HUDEP-2 (cell line): ENCODE data around the gene TAOK3.
"Not testable (repeated sequence)": the region's sequence is repeated elsewhere in the genome, so short reads cannot be mapped to it uniquely, and the experiment has no call there.

ENCODE experiments used
- DNase-seq, 76 experiments: peaks; one replicate each; lab custom pipeline; 2025; ENCODE audit not compliant: unreplicated experiment in 76 of 76; lab: John Stamatoyannopoulos, UW

Gene TAOK3

DNA sequence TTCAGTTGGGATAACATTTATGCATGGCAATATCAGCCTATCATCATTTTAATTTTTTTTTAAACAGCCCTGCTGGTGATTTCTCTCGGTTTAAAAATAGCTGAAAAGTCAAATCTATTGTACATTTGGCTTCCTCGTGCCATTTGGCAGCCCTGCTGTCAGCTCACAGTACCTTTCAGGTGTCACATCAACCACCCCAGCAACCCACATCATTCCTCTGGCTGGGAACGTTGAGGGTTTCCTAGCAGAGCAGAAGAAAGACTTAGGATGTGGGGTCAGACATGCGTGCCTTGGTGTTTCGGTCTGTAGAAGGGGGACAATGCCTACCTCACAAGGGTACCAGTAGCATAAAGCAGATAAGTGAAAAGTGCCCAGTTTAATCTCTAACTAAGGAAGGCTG, 221.0 kb downstream of the TAOK3 start:
- DNase-seq = no peak

DNA sequence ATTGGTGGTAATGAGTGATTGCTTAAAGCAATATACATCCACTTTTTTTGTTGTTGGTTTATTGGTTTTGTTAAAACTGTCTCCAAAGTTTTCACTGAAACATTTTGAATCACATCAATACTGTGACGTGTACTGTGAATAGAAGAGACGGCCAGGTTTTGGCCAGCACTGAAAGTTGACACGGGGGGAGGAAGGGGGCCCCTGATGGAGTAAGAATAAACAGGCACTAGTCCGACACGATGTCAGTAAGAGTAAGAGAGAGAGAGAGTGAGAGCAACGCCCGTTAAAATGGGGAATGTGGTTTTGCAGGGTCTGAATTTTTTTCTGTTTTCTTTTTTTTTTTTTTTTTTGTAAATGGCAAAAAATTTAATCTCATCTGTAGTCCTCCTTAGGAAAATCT, 222.1 kb downstream of the TAOK3 start:
- DNase-seq = no peak

DNA sequence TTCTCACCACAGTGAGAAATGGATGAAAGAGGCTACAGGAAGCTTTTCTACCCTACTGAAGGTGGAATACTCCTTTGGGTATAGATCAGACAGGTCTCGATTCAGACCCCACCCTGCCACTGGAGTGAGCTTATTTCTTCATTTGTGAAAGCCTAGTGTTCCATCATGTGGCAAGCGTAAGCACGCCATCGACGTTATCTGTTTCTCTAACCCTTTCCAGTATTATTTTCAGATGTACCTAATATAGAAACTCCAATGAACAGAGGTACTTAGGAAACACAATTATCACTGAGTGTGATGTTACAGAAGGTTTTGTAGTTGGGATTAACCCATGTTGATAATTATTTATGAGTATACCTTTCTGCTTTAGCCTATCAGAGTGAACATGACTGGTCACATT, 224.4 kb downstream of the TAOK3 start:
- DNase-seq = no peak

DNA sequence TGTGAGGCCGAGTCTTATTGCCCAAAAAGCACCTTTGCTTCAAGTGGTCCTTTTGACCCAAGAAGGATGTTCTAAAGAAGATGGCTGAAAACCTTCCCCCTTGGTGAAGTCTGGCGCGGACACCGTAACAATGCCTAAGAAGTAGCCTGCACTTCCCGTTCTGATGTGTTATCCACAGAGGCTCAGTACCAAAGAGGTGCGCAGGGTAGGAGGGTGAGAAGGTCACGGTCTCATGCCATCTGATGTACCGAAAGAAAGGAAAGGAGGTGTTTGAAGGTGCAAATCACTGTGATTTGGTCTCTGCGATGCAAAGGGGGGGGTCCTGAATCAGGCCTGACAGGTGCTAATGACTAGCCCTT, 226.9 kb downstream of the TAOK3 start:
- no peak for DNase-seq

DNA sequence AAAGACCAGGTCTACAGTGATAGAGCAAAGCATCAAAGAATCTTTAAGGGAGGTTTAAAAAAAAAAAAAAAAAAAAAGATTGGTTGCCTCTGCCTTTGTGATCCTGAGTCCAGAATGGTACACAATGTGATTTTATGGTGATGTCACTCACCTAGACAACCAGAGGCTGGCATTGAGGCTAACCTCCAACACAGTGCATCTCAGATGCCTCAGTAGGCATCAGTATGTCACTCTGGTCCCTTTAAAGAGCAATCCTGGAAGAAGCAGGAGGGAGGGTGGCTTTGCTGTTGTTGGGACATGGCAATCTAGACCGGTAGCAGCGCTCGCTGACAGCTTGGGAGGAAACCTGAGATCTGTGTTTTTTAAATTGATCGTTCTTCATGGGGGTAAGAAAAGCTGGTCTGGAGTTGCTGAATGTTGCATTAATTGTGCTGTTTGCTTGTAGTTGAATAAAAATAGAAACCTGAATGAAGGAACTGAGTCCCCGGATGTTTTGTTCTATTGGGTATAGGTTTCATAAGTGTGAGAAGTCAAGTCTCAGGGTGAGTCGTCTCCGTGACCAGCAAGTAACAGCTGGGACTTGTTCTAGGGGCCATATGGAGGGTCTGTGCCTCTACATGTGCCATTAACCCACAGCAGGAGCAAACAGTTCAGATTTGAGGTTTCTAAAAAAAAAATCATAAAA, 227.5 kb downstream of the TAOK3 start:
- DNase-seq = no peak

DNA sequence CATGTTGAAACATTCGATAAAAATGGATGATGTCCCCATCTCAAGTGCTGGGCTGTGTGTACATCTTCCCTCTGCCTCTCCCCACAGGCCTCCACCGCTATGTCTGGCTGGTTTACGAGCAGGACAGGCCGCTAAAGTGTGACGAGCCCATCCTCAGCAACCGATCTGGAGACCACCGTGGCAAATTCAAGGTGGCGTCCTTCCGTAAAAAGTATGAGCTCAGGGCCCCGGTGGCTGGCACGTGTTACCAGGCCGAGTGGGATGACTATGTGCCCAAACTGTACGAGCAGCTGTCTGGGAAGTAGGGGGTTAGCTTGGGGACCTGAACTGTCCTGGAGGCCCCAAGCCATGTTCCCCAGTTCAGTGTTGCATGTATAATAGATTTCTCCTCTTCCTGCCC, 228.2 kb downstream of the TAOK3 start:
- DNase-seq = no peak

DNA sequence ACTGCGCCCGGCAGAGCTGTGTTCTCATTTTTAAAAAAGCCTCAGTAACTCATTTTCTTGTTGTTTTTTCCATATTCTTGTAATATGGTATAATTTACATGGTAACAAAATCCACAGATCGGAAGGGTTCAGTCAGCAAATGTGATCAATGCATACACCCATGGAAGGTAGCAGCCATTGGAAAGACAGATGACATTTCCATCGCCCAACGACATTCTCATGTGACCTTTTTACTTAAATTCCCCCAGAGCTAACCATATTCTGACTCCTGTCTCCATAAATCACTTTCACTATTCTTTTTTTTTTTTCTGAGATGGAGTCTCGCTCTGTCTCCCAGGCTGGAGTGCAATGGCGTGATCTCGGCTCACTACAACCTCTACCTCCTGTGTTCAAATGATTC, 231.9 kb downstream of the TAOK3 start:
- DNase-seq = no peak

DNA sequence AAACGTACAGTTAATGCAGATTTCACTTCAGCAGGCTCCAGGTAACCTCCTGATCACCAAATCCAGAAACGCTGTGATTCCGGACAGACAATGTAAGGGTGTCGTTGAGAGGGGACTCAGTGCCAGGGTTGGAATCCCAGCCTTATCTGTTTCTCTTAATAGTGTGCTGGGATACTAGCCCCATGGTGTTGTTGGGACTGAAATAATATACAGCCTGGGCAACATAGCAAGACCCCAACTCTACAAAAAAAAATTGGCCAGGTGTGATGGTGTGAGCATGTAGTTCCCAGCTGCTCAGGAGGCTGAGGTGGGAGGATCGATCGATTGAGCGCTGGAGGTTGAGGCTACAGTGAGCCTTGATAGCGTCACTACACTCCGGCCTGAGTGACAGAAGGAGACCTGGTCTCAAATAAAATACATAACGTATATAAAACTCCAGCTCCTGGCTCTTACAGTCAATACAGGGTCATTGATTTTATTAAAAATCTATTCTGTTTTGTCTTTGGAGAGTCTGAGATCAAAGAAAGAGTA, 235.5 kb downstream of the TAOK3 start:
- no peak for DNase-seq

DNA sequence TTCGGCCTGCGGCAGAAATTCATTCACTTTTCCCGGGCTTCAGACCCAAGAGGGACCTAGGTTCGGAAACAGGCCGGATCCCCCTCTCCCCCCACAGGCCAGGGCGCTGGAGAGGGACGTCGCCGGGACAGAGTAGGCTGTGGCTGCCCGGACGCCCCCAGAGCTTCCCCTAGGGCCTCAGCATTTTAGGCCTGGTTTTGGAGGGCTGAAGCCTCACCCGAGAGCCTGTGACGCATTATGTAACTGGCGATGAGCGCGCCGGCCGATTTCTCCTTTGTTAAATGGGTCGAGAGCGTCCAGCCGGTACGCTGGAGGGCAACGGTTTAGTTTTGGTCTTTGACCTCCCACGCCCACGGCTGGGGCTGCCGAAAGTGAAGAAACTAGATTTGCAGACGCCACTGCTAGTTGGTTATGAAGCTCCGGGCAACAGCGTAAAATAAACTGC, 236.1 kb downstream of the TAOK3 start:
- peak in 31 of 76 experiments; percentile 2 to 44 (median 18) for DNase-seq

DNA sequence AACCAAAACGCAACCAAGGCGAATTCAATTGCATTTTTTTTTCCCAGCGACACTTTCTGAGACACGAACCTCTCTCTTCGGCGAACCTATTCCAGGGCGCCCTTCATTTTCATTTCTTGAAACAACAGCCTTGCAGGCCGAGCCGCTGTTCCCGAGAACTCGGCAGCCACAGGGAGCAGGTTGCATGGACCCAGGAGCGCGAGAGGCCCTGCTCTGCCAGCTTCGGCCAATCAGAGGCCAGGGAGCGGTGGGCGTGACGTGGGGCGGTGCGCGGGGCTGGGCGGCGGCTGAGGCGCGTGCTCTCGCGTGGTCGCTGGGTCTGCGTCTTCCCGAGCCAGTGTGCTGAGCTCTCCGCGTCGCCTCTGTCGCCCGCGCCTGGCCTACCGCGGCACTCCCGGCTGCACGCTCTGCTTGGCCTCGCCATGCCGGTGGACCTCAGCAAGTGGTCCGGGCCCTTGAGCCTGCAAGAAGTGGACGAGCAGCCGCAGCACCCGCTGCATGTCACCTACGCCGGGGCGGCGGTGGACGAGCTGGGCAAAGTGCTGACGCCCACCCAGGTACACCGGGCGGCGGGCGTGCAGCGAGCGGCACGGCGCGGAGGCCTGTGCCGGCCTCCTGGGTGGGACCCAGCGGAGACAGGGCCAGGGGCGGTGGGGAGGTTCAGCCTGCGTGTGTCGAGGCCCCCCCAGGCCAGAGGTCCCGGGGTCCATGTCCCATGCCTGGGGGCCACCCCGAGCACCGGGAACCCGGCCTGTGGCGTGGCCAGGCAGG, 236.7 kb downstream of the TAOK3 start, which contains the start of gene PEBP1:
PEBP1 (plus strand) TSS at position 337 of the 771 bp plus-strand sequence; CDS start at position 423, 86 bp downstream.
- peak in 75 of 76 experiments; percentile 23 to 92 (median 81) for DNase-seq

DNA sequence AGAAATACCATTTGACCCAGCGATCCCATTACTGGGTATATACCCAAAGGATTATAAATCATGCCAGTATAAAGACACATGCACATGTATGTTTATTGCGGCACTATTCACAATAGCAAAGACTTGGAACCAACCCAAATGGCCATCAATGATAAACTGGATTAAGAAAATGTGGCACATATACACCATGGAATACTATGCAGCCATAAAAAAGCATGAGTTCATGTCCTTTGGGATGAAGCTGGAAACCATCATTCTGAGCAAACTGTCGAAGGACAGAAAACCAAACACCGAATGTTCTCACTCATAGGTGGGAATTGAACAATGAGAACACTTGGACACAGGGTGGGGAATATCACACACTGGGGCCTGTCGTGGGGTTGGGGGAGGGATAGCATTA, 243.3 kb downstream of the TAOK3 start:
- DNase-seq = not testable (repeated sequence)

DNA sequence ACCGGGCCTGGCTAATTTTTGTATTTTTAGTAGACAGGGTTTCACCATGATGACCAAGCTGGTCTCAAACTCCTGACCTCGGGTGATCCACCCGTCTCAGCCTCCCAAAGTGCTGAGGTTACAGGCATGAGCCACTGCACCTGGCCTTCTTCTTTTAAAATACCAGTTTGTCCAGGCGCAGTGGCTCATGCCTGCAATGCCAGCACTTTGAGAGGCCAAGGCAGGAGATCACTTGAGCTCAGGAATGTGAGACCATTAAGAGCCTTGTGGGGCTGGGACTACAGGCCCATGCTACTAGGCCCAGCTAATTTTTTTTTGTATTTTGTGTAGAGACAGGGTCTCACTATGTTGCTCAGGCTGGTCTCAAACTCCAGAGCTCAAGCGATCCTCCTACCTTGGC, 244.8 kb downstream of the TAOK3 start:
- no peak for DNase-seq

DNA sequence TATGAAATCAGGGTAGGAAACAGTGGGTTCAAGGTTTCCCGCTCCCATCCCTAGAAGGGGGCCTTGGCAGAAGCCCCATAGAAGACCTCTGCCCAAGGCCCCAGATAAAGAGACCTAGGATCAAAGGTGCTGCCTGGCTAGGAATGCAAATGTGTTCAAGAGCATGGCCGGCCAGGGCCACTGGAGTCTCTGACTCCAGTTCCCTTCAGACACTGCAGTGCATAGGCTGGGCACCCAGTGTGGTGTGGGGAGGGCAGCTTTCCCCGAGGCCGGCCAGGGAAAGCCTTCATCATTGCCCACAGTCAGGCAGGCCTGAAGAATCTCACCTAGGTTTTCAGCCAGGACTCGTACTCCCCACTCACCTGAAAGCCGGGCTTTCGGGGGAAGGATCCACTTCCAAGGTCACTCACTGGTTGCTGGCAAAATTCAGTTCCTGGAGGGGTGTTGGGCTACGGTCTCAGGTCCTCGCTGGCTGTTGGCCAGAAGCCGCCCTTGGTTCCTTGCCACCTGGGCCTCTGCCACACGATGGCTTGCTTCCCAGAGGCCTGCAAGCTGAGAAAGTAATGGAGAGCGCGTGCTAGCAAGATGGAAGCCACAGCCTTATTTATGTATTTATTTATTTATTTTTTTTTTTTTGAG, 246.5 kb downstream of the TAOK3 start:
- peak in 26 of 76 experiments; percentile 5 to 56 (median 30) for DNase-seq

DNA sequence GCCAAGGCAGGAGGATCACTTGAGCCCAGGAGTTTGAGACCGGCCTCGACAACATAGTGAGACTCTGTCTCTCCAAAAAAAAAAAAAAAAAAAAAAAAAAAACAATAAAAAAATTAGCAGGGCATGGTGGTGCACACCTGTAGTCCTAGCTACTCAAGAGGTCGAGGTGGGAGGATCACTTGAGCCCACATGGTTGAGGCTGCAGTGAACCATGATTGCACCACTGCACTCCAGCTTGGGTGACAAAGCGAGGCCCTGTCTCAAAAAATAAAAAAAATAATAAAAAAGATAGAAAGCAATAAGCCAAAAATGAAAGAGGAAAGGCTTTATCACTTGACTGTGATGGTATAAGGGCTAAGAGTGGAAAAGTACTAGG, 247.0 kb downstream of the TAOK3 start:
- DNase-seq = no peak

DNA sequence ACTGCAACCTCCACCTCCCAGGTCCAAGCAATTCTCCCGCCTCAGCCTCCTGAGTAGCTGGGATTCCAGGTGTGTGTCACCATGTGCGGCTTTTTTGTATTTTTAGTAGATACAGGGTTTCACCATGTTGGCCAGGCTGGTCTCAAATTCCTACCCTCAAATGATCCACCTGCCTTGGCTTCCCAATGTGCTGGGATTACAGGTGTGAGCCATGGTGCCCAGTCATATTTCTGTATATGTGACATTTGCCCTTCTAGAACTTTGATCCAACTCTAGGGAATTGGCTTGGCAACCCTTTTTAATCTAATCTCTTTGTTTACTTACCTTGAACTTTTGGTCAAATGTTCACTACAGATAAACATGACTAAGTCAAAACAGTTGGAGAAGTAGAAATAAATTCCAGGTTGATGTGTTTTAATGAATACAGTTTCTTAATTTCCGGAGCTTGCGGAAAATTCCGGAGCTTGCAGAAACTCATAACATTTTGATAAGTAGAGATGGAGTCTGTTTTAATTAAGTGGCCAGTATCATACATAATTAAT, 248.3 kb downstream of the TAOK3 start:
- no peak for DNase-seq

DNA sequence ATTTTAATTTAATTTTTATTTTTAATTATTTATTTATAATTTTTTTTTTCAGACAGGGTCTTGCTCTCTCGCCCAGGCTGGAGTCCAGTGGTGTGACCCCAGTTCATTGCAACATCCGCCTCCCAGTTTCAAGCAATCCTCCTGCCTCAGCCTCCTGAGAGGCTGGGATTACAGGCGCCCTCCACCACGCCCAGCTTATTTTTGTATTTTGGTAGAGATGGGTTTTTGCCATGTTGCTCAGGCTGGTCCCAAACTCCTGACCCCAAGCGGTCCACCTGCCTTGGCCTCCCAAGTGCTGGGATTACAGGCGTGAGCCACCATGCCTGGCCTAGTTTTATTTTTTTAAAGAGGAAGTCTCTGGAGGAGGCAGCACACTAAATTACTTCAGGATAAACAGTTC, 250.4 kb downstream of the TAOK3 start:
- DNase-seq = no peak

DNA sequence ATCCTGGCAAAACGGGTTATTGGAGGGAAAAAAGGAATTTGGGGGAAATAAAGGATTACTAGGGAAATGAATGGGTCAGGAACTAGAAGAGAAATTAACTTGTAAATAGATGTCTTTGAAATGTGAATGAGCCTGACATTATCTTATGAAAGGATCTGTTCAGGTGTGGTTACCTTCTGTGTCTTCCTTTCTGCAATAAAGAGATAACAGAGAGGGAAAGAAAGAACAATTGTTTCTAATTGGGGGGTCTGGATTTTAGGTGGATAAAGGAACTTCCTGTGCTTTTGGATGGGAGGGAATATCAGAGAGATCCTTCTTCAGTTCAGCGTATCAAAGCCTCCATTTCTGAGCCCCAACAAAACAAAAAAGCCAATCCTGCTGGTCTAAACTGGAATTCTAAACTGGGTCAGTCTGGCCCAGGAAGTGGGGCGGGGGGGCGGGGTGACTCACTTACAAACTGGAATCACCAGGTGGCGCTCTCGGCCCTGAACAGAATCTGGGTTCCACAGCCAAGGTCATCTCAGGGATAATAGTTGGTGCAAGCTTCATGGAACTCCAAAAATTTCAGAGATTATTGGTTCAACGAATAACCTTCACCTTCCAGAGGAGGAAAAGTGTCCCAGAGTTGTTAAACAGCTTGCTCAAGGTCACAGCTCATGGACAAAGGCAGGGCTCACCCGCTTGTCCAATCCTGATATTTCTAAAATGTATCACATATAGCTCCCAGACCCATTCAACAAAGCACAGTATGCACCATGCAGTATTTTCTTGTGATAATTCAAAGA, 251.9 kb downstream of the TAOK3 start:
- DNase-seq = peak in 64 of 76 experiments; percentile 3 to 80 (median 49)

DNA sequence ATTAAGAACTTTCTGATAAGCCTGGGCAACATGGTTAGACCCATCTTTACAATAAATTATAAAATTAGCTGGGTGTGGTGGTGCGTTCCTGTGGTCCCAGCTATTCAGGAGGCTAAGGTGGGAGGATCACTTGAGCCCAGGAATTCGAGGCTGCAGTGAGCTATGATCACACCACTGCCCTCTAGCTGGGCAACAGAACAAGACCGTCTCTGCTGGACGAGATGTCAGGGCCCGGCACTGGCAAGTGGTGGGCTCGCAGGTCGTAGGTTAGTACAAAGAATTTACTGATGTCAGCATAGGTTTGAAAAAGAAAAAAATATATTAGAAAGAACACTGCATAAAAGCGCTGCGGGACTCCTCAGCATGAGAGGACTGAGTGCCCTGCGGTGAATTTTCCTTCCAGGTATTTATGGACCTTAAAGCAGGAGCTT, 253.2 kb downstream of the TAOK3 start:
- no peak for DNase-seq

DNA sequence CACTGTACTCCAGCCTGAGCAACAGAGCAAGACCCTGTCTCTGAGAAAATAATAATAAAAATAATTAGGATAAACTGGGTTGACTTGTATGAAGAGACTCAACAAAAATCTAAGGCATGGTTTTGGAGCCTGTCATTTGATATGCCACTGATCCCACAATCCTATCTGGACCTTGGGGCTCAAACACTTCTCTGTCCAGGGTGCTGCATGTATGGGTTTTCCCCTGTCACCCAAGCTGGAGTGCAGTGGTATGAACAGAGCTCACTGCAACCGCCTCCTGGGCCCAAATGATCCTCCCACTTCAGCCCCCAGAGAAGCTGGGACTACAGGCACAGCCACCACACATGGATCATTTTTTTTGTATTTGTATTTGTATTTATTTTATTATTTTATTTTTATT, 263.6 kb downstream of the TAOK3 start:
- DNase-seq = no peak

DNA sequence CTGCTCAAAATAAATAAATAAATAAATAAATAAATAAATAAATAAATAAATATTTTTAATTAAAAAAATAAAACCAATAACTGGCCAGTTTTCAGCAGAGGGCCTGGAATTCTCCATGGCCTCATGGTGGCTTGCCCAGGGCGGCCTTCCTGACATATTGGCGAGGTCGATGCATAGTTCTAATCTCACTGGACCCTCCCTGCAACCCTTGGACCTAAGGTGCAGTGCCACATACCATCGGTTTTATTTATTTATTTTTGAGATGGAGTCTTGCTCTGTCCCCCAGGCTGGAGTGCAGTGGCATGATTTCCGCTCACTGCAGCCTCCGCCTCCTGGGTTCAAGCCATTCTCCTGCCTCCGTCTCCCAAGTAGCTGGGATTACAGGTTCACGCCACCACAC, 265.0 kb downstream of the TAOK3 start:
- DNase-seq = no peak
